Left ventricle myocardium superior (tissue), 1 donor: ENCODE results near the gene ACTN2. TPM values are rescaled to one million over a fixed set of nuclear protein-coding genes. Genes with fewer than 3 reads are reported as not detected.

Experiments used
- ATAC-seq: fragments of 200-7000 bp; cut with Tn5 transposase; one replicate; pipeline ENCODE4 v1.9.1; 2020; ENCODE audit warnings: mild to moderate bottlenecking, moderate library complexity
- DNase-seq: peaks from one replicate; pipeline ENCODE4 v3.0.0-alpha.2; 2020
- intact Hi-C: fragments of 100-400 bp; cut with micrococcal nuclease; formaldehyde crosslinking; loops from one replicate; pipeline ENCODE4 v1.11.0; 2022
- total RNA-seq: library from RNA; stranded (reverse); fragmentation: NEBNext Ultra II Directional; extraction: Animal tissue kit (Norgen Biotek cat#: 25700); gene quantifications from one replicate; pipeline ENCODE4 v1.2.1, GENCODE V29; 2021
- donor health status: DM: no; HTN: yes; CAD: no; lungs with severe emphysema.

ACTN2 gene
- total RNA-seq, 1 donor from 2014 or later, result 2,394 TPM

DNA sequence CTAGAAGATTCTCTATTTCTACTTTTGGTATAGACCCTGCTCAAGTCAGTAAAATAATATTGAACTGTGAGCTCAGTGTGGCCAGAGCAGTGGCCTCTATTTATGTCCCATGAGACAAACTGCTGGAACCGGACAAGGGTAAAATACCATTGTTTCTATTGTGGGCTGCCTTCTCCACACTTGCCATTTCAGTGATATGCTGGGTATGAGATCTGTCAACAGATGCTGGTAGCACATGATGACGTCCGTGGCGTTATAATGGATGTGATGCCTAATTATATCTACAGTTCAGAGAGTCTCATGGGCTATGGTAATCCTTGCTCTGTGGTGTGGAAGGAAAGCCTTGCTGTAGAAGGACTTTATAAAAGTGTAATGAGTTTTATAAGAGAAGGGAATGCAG is 2.4 kb downstream of the ACTN2 start:
- intact Hi-C loops, result no loop called here
- DNase-seq, result no peak
- peak; percentile 66 for ATAC-seq

DNA sequence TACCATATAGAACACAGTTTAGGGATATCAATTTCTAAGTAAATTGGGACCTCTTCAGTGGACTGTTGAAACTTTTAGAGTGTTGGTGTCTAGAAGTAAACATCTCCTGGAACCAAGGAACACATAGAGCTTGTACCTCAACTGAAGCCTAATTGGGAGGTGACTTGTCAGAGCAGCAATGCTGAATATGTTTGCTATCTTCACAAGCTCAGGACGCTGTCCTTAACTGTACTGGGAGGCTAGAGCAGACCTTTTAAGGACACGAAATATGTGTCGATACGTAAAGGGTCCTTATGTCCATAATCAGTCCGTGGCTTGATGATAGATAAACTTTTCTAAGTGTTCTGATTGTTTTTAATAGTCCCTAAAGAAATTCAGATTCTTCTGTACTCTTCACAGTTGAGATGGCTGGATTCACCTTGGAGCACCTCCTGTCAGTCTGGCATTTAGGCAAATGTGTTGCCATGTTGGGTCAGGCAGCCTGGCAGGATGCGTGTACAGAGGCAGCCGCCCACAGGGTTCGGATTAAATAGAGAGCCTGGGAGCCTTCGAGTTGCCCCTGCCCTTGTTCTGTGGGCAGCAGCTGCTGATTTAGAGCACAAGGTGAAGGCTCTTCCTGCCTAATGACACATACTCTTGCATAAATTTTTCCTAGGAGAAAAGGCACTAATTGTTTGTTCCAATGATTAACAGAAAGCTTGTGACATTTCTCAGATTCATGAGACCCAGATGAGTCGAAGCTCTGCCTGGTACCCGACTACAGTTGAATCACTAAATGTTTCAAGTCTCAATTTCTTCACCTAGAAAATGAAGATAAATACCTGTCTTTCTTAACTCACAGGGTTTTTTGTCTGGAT is 3.6 kb downstream of the ACTN2 start:
- intact Hi-C loops, result no loop called here
- DNase-seq (peak; percentile 59), ATAC-seq (peak; percentile 17)

DNA sequence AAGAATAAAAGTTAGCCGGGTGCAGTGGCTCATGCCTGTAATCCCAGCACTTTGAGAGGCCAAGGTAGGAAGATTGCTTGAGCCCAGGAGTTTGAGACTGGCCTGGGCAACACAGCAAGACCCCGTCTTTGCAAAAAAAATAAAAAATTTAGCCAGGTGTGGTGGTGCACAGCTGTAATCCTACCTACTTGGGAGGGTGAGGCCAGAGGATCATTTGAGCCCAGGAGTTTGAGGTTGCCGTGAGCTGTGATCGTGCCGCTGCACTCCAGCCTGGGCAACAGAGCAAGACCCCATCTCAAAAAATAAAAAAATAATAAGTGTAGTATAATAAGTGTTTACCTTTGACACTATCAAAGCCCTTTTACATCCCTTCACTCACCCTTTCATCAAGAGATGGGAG is 5.0 kb downstream of the ACTN2 start:
- intact Hi-C loops, result no loop called here

DNA sequence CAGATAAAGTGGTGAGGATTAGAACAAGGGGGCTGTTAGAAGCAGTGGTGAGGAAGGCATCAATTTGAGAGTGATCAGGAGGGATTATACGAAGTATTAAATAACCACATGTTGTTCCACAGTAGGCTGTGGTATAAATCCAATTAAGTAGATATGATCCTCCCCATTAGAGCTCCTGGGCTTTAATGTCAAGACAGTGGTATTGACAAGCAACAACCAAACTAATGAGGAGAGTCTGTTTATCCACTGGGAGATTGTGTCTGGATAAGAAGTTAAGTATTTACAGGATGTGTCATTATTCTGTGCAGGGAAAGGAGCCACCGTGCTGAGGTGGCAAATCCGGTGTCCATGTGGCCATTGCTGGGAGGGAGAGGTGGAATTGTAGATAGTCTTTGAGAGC is 5.8 kb downstream of the ACTN2 start:
- intact Hi-C loops, result no loop called here
- DNase-seq, result no peak
- ATAC-seq, result no peak

More for the DNA sequence above, 5.0 kb downstream of the ACTN2 start:
- DNase-seq (no peak), ATAC-seq (no peak)

- intact Hi-C loops, result no loop called here
Observed at GRCh38 chr1:236692742-236693141, 6.4 kb downstream of the ACTN2 start.

DNA sequence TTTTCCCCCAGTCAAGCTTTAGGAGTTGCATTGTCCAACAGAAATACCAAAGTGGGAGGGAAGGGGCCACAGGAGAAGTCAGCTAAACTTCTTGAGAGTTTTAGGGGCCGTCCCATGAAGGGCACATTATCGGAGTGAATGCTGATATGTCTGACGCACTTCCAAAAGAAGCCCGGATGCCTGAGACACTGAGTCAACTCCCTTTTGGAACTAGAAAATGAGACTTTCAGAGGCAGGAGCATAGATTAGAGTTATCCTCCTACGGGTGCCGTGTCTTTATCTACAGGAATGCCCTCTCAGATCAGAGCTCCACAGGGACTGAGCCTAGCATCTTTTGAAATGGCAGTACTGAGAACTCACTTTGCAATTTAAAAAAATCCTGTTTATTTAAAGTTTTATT is 13.1 kb downstream of the ACTN2 start:
- intact Hi-C loops, result no loop called here
- ATAC-seq, result peak; percentile 3
- DNase-seq, result no peak

More at GRCh38 chr1:236692742-236693141, 6.4 kb downstream of the ACTN2 start:
- no peak for DNase-seq
- ATAC-seq, result no peak

GRCh38 chr1:236700903-236701302 is 14.6 kb downstream of the ACTN2 start:
- intact Hi-C loops, result no loop called here
- DNase-seq, result no peak
- peak; percentile 84 for ATAC-seq

DNA sequence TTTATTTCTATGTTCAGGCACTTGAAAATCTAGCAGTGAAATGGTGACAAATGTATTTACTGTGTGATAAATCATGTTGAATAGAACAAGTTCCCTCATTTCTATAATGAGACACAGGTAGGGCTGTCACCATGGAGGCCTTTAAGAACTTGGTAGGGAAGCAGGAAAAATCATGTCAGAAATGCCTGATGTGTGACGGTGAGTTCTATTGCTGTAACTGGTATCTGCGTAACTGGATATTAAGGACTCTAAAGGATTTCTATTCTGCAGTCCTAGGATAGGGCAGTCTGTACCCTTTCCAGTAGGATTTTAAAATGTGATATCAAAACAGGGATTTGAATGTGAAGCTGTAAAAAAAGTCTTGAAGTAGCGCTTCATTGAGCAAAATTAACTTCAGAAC is 15.5 kb downstream of the ACTN2 start:
- ATAC-seq (peak; percentile 41), DNase-seq (no peak)
- intact Hi-C loops, result no loop called here

GRCh38 chr1:236702791-236703394 is 16.6 kb downstream of the ACTN2 start:
- intact Hi-C loops, result no loop called here
- ATAC-seq (peak; percentile 8), DNase-seq (no peak)

DNA sequence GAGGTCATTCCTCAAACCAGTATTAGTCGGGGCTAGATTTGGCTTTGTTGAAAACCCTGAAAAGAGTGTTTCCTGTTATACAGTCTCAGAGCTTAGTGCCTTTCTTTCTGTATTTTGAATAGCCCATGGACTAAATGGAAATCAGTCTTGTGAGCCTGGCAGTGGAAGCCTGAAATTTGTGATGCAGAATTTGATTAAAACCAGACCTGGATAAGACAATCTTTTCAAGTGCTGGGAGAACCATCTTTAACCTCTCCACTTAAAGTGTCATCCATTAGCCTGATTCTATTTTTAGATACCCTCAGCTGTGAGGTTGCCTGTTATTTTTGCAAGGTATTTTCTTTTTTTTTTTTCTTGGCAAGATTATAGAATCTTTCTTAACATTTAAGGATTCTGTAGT is 19.5 kb downstream of the ACTN2 start:
- DNase-seq (no peak), ATAC-seq (peak; percentile 16)
- intact Hi-C loops, result no loop called here

DNA sequence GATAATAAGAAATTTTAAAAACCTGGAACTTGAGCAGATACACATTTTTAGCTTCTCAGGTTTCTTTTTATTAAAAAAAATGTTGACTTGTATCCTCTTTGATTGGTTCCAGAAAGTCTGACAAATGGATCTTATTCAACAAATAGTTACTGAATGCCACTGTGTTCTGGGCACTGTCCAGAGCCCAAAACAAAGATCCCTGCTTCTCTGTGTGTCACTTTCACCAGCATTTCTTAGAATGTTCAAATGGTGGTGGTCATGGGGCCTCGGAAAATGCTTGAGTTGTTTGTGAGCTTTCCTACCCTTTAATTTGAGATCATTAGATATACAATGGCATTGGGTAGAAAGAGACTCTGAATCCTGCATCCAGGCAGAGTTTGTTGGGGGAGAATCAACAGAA is 19.9 kb downstream of the ACTN2 start:
- intact Hi-C loops, result no loop called here
- no peak for DNase-seq
- no peak for ATAC-seq

GRCh38 chr1:236710328-236710892 is 24.1 kb downstream of the ACTN2 start:
- ATAC-seq (peak; percentile 12), DNase-seq (no peak)
- intact Hi-C loops, result no loop called here

GRCh38 chr1:236716160-236716559 is 29.9 kb downstream of the ACTN2 start:
- DNase-seq (peak; percentile 45), ATAC-seq (peak; percentile 74)
- intact Hi-C loops, result no loop called here

DNA sequence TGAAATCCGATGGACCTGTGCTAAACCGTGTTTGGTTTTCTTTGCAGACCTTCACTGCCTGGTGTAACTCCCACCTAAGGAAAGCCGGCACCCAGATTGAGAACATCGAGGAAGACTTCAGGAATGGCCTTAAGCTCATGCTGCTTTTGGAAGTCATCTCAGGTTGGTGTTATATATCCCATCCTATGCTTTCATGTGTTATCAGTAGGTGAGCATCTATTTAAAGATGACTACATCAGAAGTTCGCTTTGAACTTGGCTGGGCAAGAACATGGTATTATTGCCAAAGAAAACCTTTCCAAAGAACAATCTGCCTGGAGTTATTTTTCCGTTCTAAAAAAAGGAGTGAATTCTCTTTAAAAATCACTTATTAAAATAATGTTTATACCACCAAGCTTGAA is 31.5 kb downstream of the ACTN2 start:
- DNase-seq (no peak), ATAC-seq (peak; percentile 20)
- intact Hi-C loops, result no loop called here

DNA sequence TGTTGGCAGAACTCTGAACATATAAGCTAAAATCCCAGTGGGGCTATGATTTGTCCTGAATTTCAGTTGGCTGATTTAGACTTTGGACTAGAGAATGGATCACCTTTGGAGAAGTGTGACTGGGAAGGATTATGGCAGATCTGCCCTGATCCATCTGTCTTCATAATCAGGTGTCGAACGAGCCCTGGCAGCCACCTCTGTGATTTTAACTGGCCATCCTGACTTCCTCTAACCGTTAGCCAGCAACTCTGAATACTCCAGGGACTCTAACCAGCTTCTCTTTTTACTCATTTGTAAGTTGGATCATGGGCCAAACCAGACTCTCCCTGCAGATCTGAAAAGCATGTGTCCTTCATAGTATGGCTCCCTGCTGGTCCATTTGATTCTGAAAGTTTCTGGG is 32.0 kb downstream of the ACTN2 start:
- peak; percentile 16 for ATAC-seq
- intact Hi-C loops, result no loop called here
- DNase-seq, result no peak

DNA sequence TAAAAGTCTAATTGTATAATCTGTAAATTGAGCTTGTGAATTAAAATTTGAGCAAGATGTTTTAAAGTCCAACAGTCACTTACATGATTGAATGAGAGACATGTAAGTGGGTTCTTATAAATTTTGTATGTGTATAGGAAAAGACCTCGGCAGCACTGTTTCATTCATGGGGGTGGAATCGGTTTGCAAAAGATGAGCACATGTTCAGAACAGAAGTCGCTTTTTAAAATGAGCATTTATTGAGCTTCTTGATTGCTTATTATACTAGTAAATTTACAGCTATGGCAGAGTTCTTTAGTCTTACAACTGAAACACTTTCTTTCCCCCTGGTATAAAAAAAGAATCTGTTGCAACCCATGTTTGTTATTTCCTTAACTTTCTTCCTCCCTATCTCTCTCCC is 33.9 kb downstream of the ACTN2 start:
- DNase-seq, result no peak
- intact Hi-C loops, result no loop called here
- no peak for ATAC-seq

- ATAC-seq, result no peak
- intact Hi-C loops, result no loop called here
- DNase-seq, result no peak
Observed at GRCh38 chr1:236720611-236721010, 34.3 kb downstream of the ACTN2 start.

DNA sequence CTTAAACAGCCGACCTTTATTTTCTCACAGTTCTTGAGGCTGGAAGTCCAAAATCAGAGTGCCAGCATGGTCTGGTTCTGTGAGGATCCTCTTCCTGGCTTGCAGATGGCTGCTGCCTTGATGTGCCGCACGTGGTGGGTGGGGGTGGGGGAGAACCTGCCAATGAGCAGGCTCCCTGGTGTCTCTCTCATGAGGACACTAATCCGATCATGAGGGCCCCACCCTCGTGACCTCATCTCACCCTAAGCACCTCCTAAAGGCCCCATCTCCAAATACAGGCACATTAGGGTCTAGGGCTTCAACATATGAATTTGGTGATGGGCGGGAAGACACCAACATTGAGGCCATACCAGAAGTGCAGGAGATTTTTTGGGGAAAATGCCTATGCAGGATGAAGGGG is 37.8 kb downstream of the ACTN2 start:
- DNase-seq (no peak), ATAC-seq (peak; percentile 2)
- intact Hi-C loops, result no loop called here

DNA sequence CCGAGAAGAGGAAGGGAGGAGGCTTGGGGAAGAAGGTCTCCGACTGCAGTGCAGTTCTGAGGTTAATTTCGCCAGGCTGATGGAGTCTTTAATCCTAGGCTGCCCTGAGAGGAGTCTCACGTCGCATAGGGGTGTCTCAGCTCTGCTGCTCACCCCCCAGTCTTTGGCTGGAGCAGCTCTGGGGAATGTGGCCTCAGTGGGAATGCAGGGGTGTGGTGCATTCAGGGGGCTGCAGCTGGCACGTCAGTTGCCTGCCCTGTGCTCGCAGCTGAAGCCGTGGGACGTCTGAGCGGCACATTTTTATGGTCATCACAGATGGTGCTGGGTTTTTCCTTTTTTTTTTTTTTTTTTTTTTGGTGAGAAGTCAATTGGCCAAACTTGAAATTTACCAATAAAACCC is 38.2 kb downstream of the ACTN2 start:
- peak; percentile 2 for ATAC-seq
- intact Hi-C loops, result no loop called here
- no peak for DNase-seq

- no peak for ATAC-seq
- intact Hi-C loops, result no loop called here
- no peak for DNase-seq
Observed at GRCh38 chr1:236725668-236726067, 39.4 kb downstream of the ACTN2 start.

- peak; percentile 71 for ATAC-seq
- intact Hi-C loops, result no loop called here
- DNase-seq, result peak; percentile 59
Observed at GRCh38 chr1:236727521-236727920, 41.2 kb downstream of the ACTN2 start.
